Calu3 (cell line): Measurements from ENCODE around the gene CD226. TPM values are rescaled to one million over a fixed set of nuclear protein-coding genes. Genes with fewer than 3 reads are reported as not detected.
A peak's percentile ranks its signal among the peaks of the same experiment; 100 is the strongest.

Experiments
- Bru-seq: library from RNA; stranded (reverse); fragments of 400-500 nt; gene quantifications from one replicate; lab custom pipeline; 2021; lab: Mats Ljungman, UMichigan
- BruChase-seq, 2 experiments: library from RNA; stranded (reverse); fragments of 400-500 nt; gene quantifications; one replicate each; lab custom pipeline; 2021; lab: Mats Ljungman, UMichigan
- BruUV-seq: library from RNA; stranded (reverse); fragments of 400-500 nt; replicated peaks from 2 replicates; lab custom pipeline; 2021; lab: Mats Ljungman, UMichigan
- CTCF ChIA-PET: fragments of 300-600 bp; sonication (Branson Sonifier 250); formaldehyde crosslinking; loops from one replicate; lab custom pipeline; 2022; ENCODE audit warnings: antibody characterized with exemption; lab: Charles Lee
- DNase-seq: peaks from one replicate; pipeline ENCODE4 v3.0.0; 2022
- H3K27ac Mint-ChIP-seq: one replicate; pipeline ENCODE4 v1.8.0; 2022; ENCODE audit warnings: mixed read lengths; ENCODE audit not compliant: unreplicated experiment
- H3K27me3 Mint-ChIP-seq: one replicate; pipeline ENCODE4 v1.8.0; 2022; ENCODE audit warnings: mixed read lengths; ENCODE audit not compliant: unreplicated experiment
- H3K36me3 Mint-ChIP-seq: one replicate; pipeline ENCODE4 v1.8.0; 2022; ENCODE audit warnings: mild to moderate bottlenecking, moderate library complexity, mixed read lengths; ENCODE audit not compliant: insufficient read depth, unreplicated experiment
- H3K4me1 Mint-ChIP-seq: one replicate; pipeline ENCODE4 v1.8.0; 2022; ENCODE audit warnings: mild to moderate bottlenecking, low read depth, mixed read lengths; ENCODE audit not compliant: unreplicated experiment
- H3K4me3 Mint-ChIP-seq: one replicate; pipeline ENCODE4 v1.8.0; 2022; ENCODE audit warnings: mild to moderate bottlenecking, low read depth, moderate library complexity, mixed read lengths; ENCODE audit not compliant: unreplicated experiment
- H3K9me3 Mint-ChIP-seq: one replicate; pipeline ENCODE4 v1.8.0; 2022; ENCODE audit warnings: low read depth, mixed read lengths; ENCODE audit not compliant: unreplicated experiment
- intact Hi-C: fragments of 100-400 bp; cut with micrococcal nuclease; formaldehyde crosslinking; loops from one replicate; pipeline ENCODE4 v1.10.0; 2022; ENCODE audit not compliant: unreplicated experiment
- long read RNA-seq: library from polyadenylated mRNA; stranded (forward); transcript quantifications from one replicate; pipeline ENCODE4 v2.0.0, GENCODE V29; 2022
- total RNA-seq: library from RNA; stranded (reverse); gene quantifications from 2 replicates; pipeline ENCODE4 v1.2.3, GENCODE V29; 2022
- TF ChIP-seq, protein P1 (sequence below): fragments of 200-600 bp; IDR thresholded peaks from one replicate; pipeline ENCODE4 v1.8.0; 2022; ENCODE audit warnings: antibody characterized with exemption; ENCODE audit not compliant: unreplicated experiment

The CD226 gene
- total RNA-seq (0.85 and 1.5 TPM in 2 replicates), Bru-seq, nascent RNA (percentile 52 among the genes with signal in this experiment), BruChase-seq, experiment 1, labeled RNA remaining after a 6-hour chase (percentile 46 among the genes with signal in this experiment), BruChase-seq, experiment 2, labeled RNA remaining after a 2-hour chase (percentile 39 among the genes with signal in this experiment)
- long read RNA-seq = 0 reads

DNA sequence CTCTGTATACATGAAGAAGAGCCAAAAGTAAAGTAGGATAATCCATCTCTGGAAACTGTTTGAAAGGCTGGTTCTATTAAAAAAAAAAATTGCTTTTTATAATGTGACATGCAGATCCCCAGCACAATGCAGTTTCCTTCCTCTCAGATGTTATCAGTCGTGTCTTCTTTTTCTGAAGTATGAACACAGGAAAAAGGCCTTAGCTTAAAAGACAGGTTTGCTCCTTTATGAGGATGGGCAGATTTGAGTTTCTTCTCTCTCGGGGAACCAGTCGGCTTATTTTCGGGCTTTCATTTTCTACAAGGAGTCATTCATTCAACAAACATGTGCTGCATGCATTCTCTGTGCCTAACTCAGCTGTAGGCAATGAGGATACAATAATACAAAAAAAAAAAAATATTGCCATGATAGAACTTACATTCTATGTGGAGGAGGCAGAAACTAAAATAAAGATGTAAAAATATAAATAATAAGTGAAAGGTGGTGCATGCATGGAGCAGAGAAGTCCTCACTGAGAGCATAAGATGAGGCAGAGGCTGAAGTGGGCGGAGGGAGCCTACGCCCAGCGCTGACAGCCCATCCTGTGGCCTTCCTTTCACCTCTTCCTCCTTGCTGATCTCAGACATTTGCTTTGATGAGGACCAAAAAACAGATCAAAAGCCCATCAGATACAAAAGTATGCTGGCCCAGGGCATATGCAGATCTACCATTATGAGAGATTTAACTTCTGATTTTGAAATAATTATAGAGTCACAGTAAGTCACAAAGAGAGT is at the start of gene CD226:
Gene CD226, minus strand, starts transcription at position 513 of the 773 bp plus-strand sequence. Its CDS starts 467 bp downstream, at position 46.
- intact Hi-C loops = no loop called here
- BruUV-seq = no TSS peak
- CTCF ChIA-PET = no interaction called here
- no peaks in the 10 kb centered on the region for H3K27me3 Mint-ChIP-seq
- H3K4me1 Mint-ChIP-seq = no peaks in the 10 kb centered on the region
- TF ChIP-seq, protein P1, sequence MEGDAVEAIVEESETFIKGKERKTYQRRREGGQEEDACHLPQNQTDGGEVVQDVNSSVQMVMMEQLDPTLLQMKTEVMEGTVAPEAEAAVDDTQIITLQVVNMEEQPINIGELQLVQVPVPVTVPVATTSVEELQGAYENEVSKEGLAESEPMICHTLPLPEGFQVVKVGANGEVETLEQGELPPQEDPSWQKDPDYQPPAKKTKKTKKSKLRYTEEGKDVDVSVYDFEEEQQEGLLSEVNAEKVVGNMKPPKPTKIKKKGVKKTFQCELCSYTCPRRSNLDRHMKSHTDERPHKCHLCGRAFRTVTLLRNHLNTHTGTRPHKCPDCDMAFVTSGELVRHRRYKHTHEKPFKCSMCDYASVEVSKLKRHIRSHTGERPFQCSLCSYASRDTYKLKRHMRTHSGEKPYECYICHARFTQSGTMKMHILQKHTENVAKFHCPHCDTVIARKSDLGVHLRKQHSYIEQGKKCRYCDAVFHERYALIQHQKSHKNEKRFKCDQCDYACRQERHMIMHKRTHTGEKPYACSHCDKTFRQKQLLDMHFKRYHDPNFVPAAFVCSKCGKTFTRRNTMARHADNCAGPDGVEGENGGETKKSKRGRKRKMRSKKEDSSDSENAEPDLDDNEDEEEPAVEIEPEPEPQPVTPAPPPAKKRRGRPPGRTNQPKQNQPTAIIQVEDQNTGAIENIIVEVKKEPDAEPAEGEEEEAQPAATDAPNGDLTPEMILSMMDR = no peak
- H3K36me3 Mint-ChIP-seq = no peaks in the 10 kb centered on the region
- no peak within 1 kb of the TSS for H3K4me3 Mint-ChIP-seq
- H3K27ac Mint-ChIP-seq = no peak within 1 kb of the TSS
- peaks cover 3% of the 10 kb centered on the region for H3K9me3 Mint-ChIP-seq
- DNase-seq = no peak

DNA sequence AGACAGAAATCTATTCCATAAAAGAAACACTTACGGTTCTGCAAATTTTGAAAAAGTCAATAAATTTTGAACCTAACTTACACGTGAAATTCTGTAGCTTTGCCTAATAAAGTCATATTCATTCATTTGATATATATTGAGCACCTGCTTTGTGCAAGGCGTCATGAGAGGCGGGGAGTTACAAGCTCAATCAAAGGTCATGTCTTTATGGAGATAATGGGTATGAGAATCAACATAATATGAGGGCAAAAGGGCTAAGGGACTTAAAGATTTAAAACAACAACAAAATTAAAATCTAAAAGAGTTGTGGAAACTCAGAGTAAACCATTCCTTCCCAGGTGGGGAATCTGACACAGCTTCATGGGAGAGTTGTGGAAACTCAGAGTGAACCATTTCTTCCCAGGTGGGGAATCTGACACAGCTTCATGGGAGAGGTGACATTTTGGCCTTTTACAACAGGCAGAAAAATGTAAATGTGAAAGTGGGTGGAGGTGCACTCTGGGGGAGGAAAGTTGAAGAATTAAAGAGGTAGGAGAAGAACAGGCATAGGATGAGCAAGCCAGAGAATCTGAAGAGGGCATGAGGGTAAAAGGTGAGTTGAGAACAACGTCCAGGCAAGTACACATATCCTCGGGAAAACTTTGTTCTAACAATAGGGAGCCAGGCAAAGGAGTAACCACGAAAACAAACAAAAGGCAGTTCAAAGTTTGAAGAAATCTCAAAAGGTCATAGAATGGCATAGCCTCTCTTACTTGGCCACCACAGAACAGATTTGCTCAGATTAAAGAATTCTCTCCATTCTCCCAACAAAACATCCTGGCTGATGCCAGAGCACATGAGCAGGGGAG is 49.5 kb upstream of the CD226 start:
- Mint-ChIP-seq H3K4me3 (no peak overlapping the region), H3K9me3 (no peaks in the 10 kb centered on the region), H3K27ac (no peak overlapping the region), H3K4me1 (no peaks in the 10 kb centered on the region), H3K27me3 (no peaks in the 10 kb centered on the region), H3K36me3 (no peaks in the 10 kb centered on the region)
- intact Hi-C loops = no loop called here
- CTCF ChIA-PET = interaction anchor here (0.6 kb wide), 2 partner anchors 144 to 152 kb away, joined by 6 read pairs; no protein-coding TSS in a partner anchor
- DNase-seq = no peak
- no TSS peak for BruUV-seq
- TF ChIP-seq, protein P1 = no peak

DNA sequence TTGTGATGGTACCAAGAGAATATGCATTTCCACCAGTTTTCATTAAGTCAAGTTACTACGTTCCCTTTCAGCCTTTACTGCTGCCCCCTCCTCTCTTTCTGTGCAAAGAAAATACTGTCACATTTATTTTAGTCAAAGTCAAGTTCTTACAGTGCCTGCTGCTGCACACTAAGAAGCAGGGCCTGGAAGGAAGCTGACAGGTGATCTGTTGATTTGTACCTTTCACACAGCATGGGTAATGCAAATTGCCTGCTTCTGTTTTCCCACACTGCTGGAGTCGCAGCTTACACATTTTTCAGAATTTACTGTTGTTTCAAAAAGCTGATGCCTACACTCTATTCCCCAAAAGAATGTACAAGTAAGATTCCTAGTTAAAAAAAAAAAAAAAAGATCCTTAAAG is 48.7 kb upstream of the CD226 start:
- no peaks in the 10 kb centered on the region for H3K4me1 Mint-ChIP-seq
- H3K27me3 Mint-ChIP-seq = no peaks in the 10 kb centered on the region
- TF ChIP-seq, protein P1 = no peak
- DNase-seq = no peak
- H3K4me3 Mint-ChIP-seq = no peak overlapping the region
- CTCF ChIA-PET = interaction anchor here (0.6 kb wide), 1 partner anchor 144 kb away, joined by 6 read pairs; no protein-coding TSS in a partner anchor
- H3K27ac Mint-ChIP-seq = no peak overlapping the region
- intact Hi-C loops = no loop called here
- no peaks in the 10 kb centered on the region for H3K9me3 Mint-ChIP-seq
- H3K36me3 Mint-ChIP-seq = no peaks in the 10 kb centered on the region
- BruUV-seq = no TSS peak

DNA sequence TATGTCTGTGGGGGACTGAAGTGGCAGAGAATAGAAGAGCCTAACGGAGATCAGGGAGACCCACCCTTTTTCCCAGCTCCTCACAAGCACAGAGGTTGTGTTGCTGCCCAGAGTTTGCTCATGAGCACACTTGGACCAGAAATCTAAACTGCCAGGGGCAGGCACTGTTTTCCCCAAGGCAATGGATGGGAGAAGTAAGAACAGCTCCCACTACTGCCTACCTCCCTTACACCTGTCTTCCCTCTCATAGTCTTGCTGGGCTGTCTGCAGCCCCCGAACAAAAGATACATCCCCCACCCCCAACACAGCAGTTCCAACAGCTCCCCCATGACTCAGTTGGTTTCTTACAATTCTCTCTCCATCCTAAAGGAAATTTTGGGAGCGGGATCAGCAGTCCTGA is 48.1 kb upstream of the CD226 start:
- no peaks in the 10 kb centered on the region for H3K4me1 Mint-ChIP-seq
- H3K27me3 Mint-ChIP-seq = no peaks in the 10 kb centered on the region
- H3K4me3 Mint-ChIP-seq = no peak overlapping the region
- CTCF ChIA-PET = no interaction called here
- TF ChIP-seq, protein P1 = no peak
- no peaks in the 10 kb centered on the region for H3K9me3 Mint-ChIP-seq
- H3K36me3 Mint-ChIP-seq = no peaks in the 10 kb centered on the region
- DNase-seq = no peak
- intact Hi-C loops = no loop called here
- H3K27ac Mint-ChIP-seq = no peak overlapping the region
- no TSS peak for BruUV-seq
